HCT116 (cell line): Measurements from ENCODE around the gene TUB. TPM values are rescaled to one million over a fixed set of nuclear protein-coding genes. Genes with fewer than 3 reads are reported as not detected.

Experiments
- ATAC-seq: fragments of 200-7000 bp; cut with Tn5 transposase; 2 replicates; pipeline ENCODE4 v1.9.1; 2020; ENCODE audit warnings: mild to moderate bottlenecking, moderate library complexity
- BruUV-seq: library from RNA; stranded (reverse); fragments of 400-500 nt; replicated peaks from 2 replicates; lab custom pipeline; 2021; lab: Mats Ljungman, UMichigan
- CTCF ChIA-PET: fragments of 300-600 bp; sonication (Branson Sonifier 250); formaldehyde crosslinking; loops from one replicate; lab custom pipeline; 2021; ENCODE audit warnings: antibody characterized with exemption; lab: Charles Lee
- POLR2A ChIA-PET: fragments of 300-600, 350-600 bp; sonication (Branson Sonifier 250); formaldehyde crosslinking; loops from one replicate; lab custom pipeline; 2021; ENCODE audit warnings: antibody characterized with exemption; lab: Charles Lee
- RAD21 ChIA-PET, 2 experiments: fragments of 300-600 bp; sonication (Branson Sonifier 250); formaldehyde crosslinking; loops; one replicate each; lab custom pipeline; 2023; ENCODE audit warnings: low total read pairs in 2 of 2; ENCODE audit not compliant: uncharacterized antibody in 2 of 2, unreplicated experiment in 2 of 2, low non-redundant PET in 1 of 2; lab: Charles Lee
- DNase-seq: peaks from one replicate; pipeline ENCODE4 v3.0.0-alpha.2; 2010; ENCODE audit warnings: low read depth, low spot score
- H2AFZ ChIP-seq: fragments of 200-600 bp; shearing (Covaris generic), sonication (generic); 2 replicates; pipeline ENCODE4 v1.6.1; 2017; ENCODE audit warnings: low read depth, mixed run types, mixed read lengths, antibody characterized with exemption, low read length; ENCODE audit not compliant: poor library complexity, severe bottlenecking
- H3K27ac ChIP-seq: 2 replicates; pipeline ENCODE4 v1.5.1; 2012; ENCODE audit warnings: low read depth, low read length
- H3K27me3 ChIP-seq: fragments of 200-600 bp; sonication (generic); 2 replicates; pipeline ENCODE4 v1.6.1; 2016; ENCODE audit warnings: mixed run types, low read length, mixed read lengths; ENCODE audit not compliant: insufficient read depth
- H3K36me3 ChIP-seq, 2 experiments: fragments of 200-500 bp in 1 of 2; fragments of 200-600 bp in 1 of 2; sonication (Bioruptor generic) in 1 of 2; sonication (generic) in 1 of 2; 2 replicates each; pipeline versions ENCODE4 v1.5.1 to v1.6.1; 2014 to 2016; ENCODE audit warnings: low read length in 2 of 2, inconsistent platforms in 1 of 2, mixed read lengths in 1 of 2, mixed run types in 1 of 2; ENCODE audit not compliant: insufficient read depth in 2 of 2, control insufficient read depth in 1 of 2
- H3K4me1 ChIP-seq, 2 experiments: fragments of 200-600 bp in 1 of 2; sonication (generic) in 1 of 2; 2 replicates each; pipeline versions ENCODE4 v1.5.1 to v1.6.1; 2012 to 2017; ENCODE audit warnings: low read length in 2 of 2, inconsistent platforms in 1 of 2, mild to moderate bottlenecking in 1 of 2, mixed read lengths in 1 of 2, mixed run types in 1 of 2, moderate library complexity in 1 of 2; ENCODE audit not compliant: insufficient read depth in 2 of 2, control insufficient read depth in 1 of 2
- H3K4me2 ChIP-seq: fragments of 200-600 bp; sonication (generic); 2 replicates; pipeline ENCODE4 v1.6.1; 2017; ENCODE audit warnings: mixed run types, low read length, mixed read lengths
- H3K4me3 ChIP-seq, 2 experiments: fragments of 200-600 bp in 1 of 2; sonication (generic) in 1 of 2; replicated peaks in 1 of 2; 2 replicates each; pipeline ENCODE4 v1.5.1; 2011 to 2016; ENCODE audit warnings: low read length in 2 of 2, control low read depth in 1 of 2, low read depth in 1 of 2, mild to moderate bottlenecking in 1 of 2, mixed read lengths in 1 of 2, mixed run types in 1 of 2
- H3K79me2 ChIP-seq: fragments of 200-600 bp; sonication (generic); 2 replicates; pipeline ENCODE4 v1.6.1; 2017; ENCODE audit warnings: mild to moderate bottlenecking, mixed run types, low read length, moderate library complexity, mixed read lengths; ENCODE audit not compliant: insufficient read depth
- H3K9ac ChIP-seq: fragments of 200-600 bp; sonication (generic); 2 replicates; pipeline ENCODE4 v1.6.1; 2016; ENCODE audit warnings: low read length, mixed read lengths
- H3K9me2 ChIP-seq: fragments of 200-600 bp; sonication (generic), shearing (Covaris generic); 2 replicates; pipeline ENCODE4 v1.6.1; 2017; ENCODE audit warnings: mixed run types, mild to moderate bottlenecking, moderate library complexity; ENCODE audit not compliant: insufficient read depth
- H3K9me3 ChIP-seq, 2 experiments: fragments of 200-500 bp in 1 of 2; fragments of 200-600 bp in 1 of 2; sonication (Bioruptor generic) in 1 of 2; sonication (generic) in 1 of 2; 2 replicates each; pipeline ENCODE4 v1.6.1; 2014 to 2017; ENCODE audit warnings: low read length in 2 of 2, mixed read lengths in 2 of 2, inconsistent platforms in 1 of 2, low read depth in 1 of 2, mild to moderate bottlenecking in 1 of 2, mixed run types in 1 of 2, moderate library complexity in 1 of 2; ENCODE audit not compliant: control insufficient read depth in 1 of 2, insufficient read depth in 1 of 2
- H4K20me1 ChIP-seq: fragments of 200-600 bp; sonication (generic), shearing (Covaris generic); 2 replicates; pipeline ENCODE4 v1.6.1; 2017; ENCODE audit warnings: mixed run types, mild to moderate bottlenecking, moderate library complexity; ENCODE audit not compliant: insufficient read depth
- CEBPB ChIP-seq: IDR thresholded peaks from 2 replicates; pipeline ENCODE4 v1.6.1; 2012; ENCODE audit warnings: low read depth
- CTCF ChIP-seq, 3 experiments: fragments of 200-600 bp in 1 of 3; sonication (generic) in 1 of 3; IDR thresholded peaks in 2 of 3; conservative IDR thresholded peaks in 1 of 3; 2 replicates each; pipeline ENCODE4 v1.5.1; 2012 to 2017; ENCODE audit warnings: low read depth in 2 of 3, low read length in 2 of 3, antibody characterized with exemption in 1 of 3, borderline replicate concordance in 1 of 3, control low read depth in 1 of 3, mild to moderate bottlenecking in 1 of 3, mixed read lengths in 1 of 3, mixed run types in 1 of 3, moderate library complexity in 1 of 3; ENCODE audit not compliant: insufficient read depth in 1 of 3
- ELF1 ChIP-seq: IDR thresholded peaks from 2 replicates; pipeline ENCODE4 v1.6.1; 2012; ENCODE audit warnings: low read depth, borderline replicate concordance
- EZH2phosphoT487 ChIP-seq: fragments of 200-600 bp; IDR thresholded peaks from 2 replicates; pipeline ENCODE4 v1.6.1; 2018; ENCODE audit warnings: antibody characterized with exemption, borderline replicate concordance
- MAX ChIP-seq: IDR thresholded peaks from 2 replicates; pipeline ENCODE4 v1.6.1; 2012
- SP1 ChIP-seq: IDR thresholded peaks from 2 replicates; pipeline ENCODE4 v1.6.1; 2012; ENCODE audit warnings: low read depth
- ZBTB33 ChIP-seq: IDR thresholded peaks from 2 replicates; pipeline ENCODE4 v1.6.1; 2011; ENCODE audit warnings: mild to moderate bottlenecking, low read length, moderate library complexity; ENCODE audit not compliant: insufficient replicate concordance; ENCODE audit errors: extremely low read depth
- ZFX ChIP-seq: fragments of 450-650 bp; IDR thresholded peaks from 2 replicates; pipeline ENCODE4 v1.6.1; 2017
- intact Hi-C: fragments of 100-400 bp; cut with micrococcal nuclease; formaldehyde crosslinking; loops from 2 replicates; pipeline ENCODE4 v1.10.0; 2022
- total RNA-seq: library from RNA; stranded (reverse); gene quantifications from one replicate; pipeline ENCODE4 v1.2.1, GENCODE V29; 2021; ENCODE audit not compliant: unreplicated experiment

TUB gene
- total RNA-seq, 1 experiment from 2014 or later: 0.02 TPM

- no peaks in the 10 kb centered on the region for H3K9me2 ChIP-seq
- no peak for TF ChIP-seq SP1
- TF ChIP-seq ZFX: no peak
- no peak for TF ChIP-seq CTCF (IDR thresholded peaks at IDR 0.05 in 2 of 3, conservative IDR thresholded peaks at IDR 0.05 in 1 of 3; ENCODE audit: borderline replicate concordance in 1 of 3, insufficient read depth in 1 of 3, low read depth in 2 of 3, low read length in 2 of 3)
- TF ChIP-seq ELF1: no peak
- no peak for TF ChIP-seq CEBPB
- no peak for TF ChIP-seq EZH2phosphoT487
- TF ChIP-seq ZBTB33: no peak
- no peak for TF ChIP-seq MAX
- TF ChIP-seq, all 23 proteins: peak for 0
- no peaks in the 10 kb centered on the region for H3K4me1 ChIP-seq
- intact Hi-C loops: no loop called here
- no peak overlapping the region for H3K9ac ChIP-seq
- DNase-seq (no peak), ATAC-seq (no peak)
- no peaks in the 10 kb centered on the region for H4K20me1 ChIP-seq
- RAD21 ChIA-PET: no interaction called here
- no TSS peak for BruUV-seq
- H3K9me3 ChIP-seq: no peaks in the 10 kb centered on the region
- POLR2A ChIA-PET: no interaction called here
- H3K36me3 ChIP-seq: no peaks in the 10 kb centered on the region
- H3K4me2 ChIP-seq: no peak overlapping the region
- H2AFZ ChIP-seq: no peak overlapping the region
- no peak overlapping the region for H3K4me3 ChIP-seq
- H3K79me2 ChIP-seq: no peaks in the 10 kb centered on the region
- H3K27me3 ChIP-seq: no peaks in the 10 kb centered on the region
- H3K27ac ChIP-seq: no peak overlapping the region
- CTCF ChIA-PET: no interaction called here
Observed at GRCh38 chr11:8126649-8127289, 45.8 kb downstream of the TUB start.
